Spinal cord (tissue), 10 donors: ENCODE data around the gene SH3BP4. TPM values are rescaled to one million over a fixed set of nuclear protein-coding genes. Genes with fewer than 3 reads are reported as not detected.

Experiments used
- DNase-seq, 6 donors: peaks; one replicate each; pipeline versions ENCODE4 v3.0.0 to v3.0.0-alpha.2; 2013 to 2015; ENCODE audit warnings: low spot score in 6 of 6, low read depth in 4 of 6
- H3K27ac ChIP-seq: one replicate; pipeline ENCODE4 v1.5.1; 2013; ENCODE audit warnings: low read depth, low read length, control low read depth
- H3K27me3 ChIP-seq: one replicate; pipeline ENCODE4 v1.6.1; 2013; ENCODE audit warnings: low read length; ENCODE audit not compliant: control insufficient read depth, insufficient read depth
- H3K36me3 ChIP-seq: one replicate; pipeline ENCODE4 v1.6.1; 2013; ENCODE audit warnings: low read length; ENCODE audit not compliant: control insufficient read depth, insufficient read depth
- H3K4me1 ChIP-seq: one replicate; pipeline ENCODE4 v1.6.1; 2013; ENCODE audit warnings: low read length; ENCODE audit not compliant: control insufficient read depth, insufficient read depth
- H3K4me3 ChIP-seq: one replicate; pipeline ENCODE4 v1.5.1; 2013; ENCODE audit warnings: low read depth, low read length, control low read depth
- H3K9me3 ChIP-seq: one replicate; pipeline ENCODE4 v1.6.1; 2013; ENCODE audit warnings: low read length; ENCODE audit not compliant: control insufficient read depth, insufficient read depth
- WGBS: methylation state at CpG from one replicate; pipeline ENCODE4 v1.1.5; 2013; ENCODE audit warnings: missing lambda C conversion rate; ENCODE audit not compliant: insufficient coverage; 5-methylcytosine and 5-hydroxymethylcytosine counted together
- polyA plus RNA-seq, 2 donors: library from polyadenylated mRNA; unstranded; fragments of 120-200 nt; gene quantifications; one replicate each; pipeline ENCODE4 v1.2.1, GENCODE V29; 2013; ENCODE audit not compliant: insufficient read length in 2 of 2
- total RNA-seq, 2 donors: library from RNA; depleted of rRNA in 1 of 2; stranded (reverse); fragments of 120-200 nt in 1 of 2; fragments of >200 nt in 1 of 2; gene quantifications; one replicate each; pipeline versions ENCODE4 v1.2.3 to v1.2.4, GENCODE V29; 2013 to 2014
- donor health status: healthy.

SH3BP4 gene
- total and polyA plus RNA-seq, 4 donors: 13.9 to 29.6 (median 27.0) TPM

DNA sequence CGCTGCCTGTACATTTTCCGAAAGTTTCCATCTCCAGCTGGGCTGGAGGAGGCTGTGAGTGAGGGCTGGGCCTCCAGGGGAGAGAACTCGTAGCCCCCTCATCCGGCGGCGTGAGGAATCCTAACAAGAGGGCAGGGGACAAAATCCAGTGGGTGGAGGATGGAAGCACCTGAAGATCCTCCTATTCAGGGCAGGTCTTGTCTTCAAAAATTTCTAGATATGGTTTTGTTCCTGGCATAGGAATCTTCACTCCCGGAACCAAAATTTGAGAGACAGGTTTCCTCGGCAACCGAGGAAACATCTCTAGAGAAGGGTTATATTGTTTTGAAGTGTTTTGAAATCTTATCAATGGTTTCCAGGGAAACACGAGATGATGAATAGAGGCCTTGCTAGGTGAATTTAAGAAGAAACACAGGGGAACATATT lies 136.7 kb downstream of the SH3BP4 start:
- peak overlapping the region; percentile 65 for H3K27ac ChIP-seq
- peak in 2 of 6 donors; percentile 62 to 84 for DNase-seq
- H3K4me1 ChIP-seq: peaks cover 16% of the 10 kb centered on the region
- WGBS: 17% methylated on average over 7 of the region's 10 CpGs
- H3K4me3 ChIP-seq: no peak overlapping the region
- no peaks in the 10 kb centered on the region for H3K36me3 ChIP-seq
- no peaks in the 10 kb centered on the region for H3K27me3 ChIP-seq
- no peaks in the 10 kb centered on the region for H3K9me3 ChIP-seq

DNA sequence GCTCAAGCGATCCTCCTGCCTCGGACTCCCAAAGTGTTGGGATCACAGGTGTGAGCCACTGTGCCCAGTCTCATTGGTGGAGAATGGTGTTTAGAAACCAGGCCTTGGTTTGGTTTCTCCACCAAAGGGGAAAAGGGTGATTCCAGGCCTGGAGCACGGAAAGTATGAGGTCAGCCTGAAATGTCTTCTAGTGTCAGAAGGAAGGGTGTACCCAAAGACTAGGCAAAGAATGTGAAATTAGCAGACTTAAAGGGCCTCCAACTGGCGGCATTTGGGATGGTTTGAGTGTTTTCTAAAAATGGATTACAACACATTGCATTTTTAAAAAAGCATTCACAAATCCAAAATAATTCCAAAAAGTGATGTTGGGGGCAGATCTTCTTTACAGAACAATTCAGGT lies 139.6 kb downstream of the SH3BP4 start:
- Histone ChIP-seq H3K27ac (no peak overlapping the region), H3K27me3 (no peaks in the 10 kb centered on the region), H3K36me3 (no peaks in the 10 kb centered on the region), H3K4me3 (no peak overlapping the region), H3K9me3 (no peaks in the 10 kb centered on the region), H3K4me1 (peaks cover 16% of the 10 kb centered on the region)
- 87% methylated on average over 3 of the region's 4 CpGs for WGBS
- DNase-seq: no peak

DNA sequence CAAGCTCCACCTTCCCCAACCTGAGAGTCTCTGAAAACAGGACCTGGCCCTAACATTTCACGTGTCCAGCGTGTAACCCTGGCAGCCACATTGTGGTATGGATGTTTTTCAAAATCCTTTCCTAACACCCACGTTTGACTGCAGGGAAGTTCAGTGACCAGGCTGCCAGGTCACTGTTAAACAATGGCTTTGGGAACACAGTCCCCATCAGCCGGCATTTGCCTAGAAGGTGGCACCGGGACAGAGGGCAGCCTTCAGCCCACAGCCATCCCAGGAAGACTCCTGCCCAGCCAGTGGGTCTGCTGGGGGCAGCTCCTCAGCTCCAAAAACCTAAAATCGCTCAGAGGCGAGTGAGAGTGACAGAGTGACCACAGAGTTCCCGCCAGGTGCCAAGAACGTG lies 140.2 kb downstream of the SH3BP4 start:
- WGBS: 90% methylated on average over 8 of the region's 9 CpGs
- H3K4me3 ChIP-seq: no peak overlapping the region
- H3K9me3 ChIP-seq: no peaks in the 10 kb centered on the region
- no peaks in the 10 kb centered on the region for H3K36me3 ChIP-seq
- DNase-seq: no peak
- no peak overlapping the region for H3K27ac ChIP-seq
- H3K27me3 ChIP-seq: no peaks in the 10 kb centered on the region
- H3K4me1 ChIP-seq: peaks cover 13% of the 10 kb centered on the region

DNA sequence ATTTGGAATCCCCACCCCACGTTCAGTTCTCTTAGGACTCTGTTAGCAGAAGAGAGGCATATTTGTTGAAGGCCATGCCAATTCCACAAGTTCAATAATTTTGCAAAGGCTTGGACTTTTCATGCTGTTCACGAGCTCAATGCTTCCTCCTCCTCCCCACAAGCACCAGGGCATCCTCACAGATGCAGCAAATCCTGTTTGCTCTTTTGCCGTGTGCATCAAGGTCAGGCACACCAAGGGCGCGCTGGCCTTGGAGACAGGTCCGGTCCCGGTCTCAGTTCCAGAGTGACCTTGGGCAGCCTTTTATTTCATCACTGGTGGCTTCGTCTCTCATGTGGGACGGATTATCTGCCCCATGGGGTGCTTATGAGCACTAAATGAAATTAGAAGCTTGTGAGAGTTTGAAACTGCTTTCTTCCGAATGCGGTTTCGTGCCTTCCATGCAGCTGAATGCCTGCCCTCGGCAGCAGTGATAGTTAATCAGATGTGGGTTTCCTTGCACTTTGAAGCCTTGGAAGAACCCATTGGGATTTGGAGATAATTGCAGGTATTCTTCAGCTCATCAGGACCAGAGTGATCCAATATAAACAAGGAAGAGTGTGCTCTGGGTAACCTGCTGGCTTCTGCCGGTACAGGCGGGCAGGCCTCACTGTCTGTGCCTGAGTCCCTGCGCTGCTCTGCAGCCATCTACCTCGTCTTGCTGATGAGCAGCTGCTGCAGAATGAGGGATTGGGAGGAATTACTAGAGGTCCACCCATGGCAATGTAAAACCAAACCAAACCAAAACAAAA lies 140.8 kb downstream of the SH3BP4 start:
- H3K27me3 ChIP-seq: no peaks in the 10 kb centered on the region
- H3K36me3 ChIP-seq: no peaks in the 10 kb centered on the region
- no peaks in the 10 kb centered on the region for H3K9me3 ChIP-seq
- no peak overlapping the region for H3K4me3 ChIP-seq
- H3K4me1 ChIP-seq: peaks cover 9% of the 10 kb centered on the region
- peak in 1 of 6 donors; percentile 61 for DNase-seq
- no peak overlapping the region for H3K27ac ChIP-seq
- 82% methylated on average over 13 of the region's 17 CpGs for WGBS

DNA sequence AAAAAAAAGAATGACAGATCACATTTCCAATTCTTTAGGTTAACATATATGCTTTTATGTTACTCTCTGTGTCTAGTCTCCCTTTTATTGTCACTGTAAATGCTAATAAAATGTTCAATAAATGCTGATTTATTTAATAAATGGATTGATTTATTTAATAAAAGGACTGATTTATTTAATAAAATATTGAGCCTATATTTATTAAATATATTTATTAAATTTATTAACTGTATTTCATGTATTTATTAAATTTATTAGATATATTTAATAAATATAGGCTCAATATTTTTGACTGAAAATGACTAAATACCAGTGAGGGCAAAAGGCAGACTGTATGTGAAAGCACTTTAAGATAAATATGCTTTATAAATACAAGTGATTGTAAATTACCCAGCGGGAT lies 142.6 kb downstream of the SH3BP4 start:
- Histone ChIP-seq H3K36me3 (no peaks in the 10 kb centered on the region), H3K4me3 (no peak overlapping the region), H3K27me3 (no peaks in the 10 kb centered on the region), H3K27ac (no peak overlapping the region), H3K9me3 (no peaks in the 10 kb centered on the region), H3K4me1 (no peaks in the 10 kb centered on the region)
- no peak for DNase-seq
- no CpG with 5 or more reads among the region's 1 CpG for WGBS

DNA sequence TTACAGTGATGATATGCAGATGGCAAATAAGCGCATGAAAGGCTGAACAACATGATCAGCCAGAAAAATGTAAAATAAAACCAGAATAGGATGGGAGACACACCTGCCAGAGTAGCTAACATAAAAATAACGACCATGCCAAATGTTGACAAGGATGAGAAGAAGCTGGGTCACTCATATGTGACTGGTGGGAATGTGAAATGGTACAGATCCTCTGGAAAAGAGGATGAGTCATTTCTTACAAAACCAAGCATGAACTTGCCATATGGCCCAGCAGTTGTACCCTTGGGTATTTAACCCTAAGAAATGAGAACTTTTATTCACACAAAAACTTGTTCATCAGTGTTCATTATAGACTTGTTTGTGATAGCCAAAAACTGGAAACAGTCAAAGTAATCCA lies 143.8 kb downstream of the SH3BP4 start:
- no peak for DNase-seq
- no peaks in the 10 kb centered on the region for H3K4me1 ChIP-seq
- 92% methylated on average over 2 of the region's 2 CpGs for WGBS
- no peaks in the 10 kb centered on the region for H3K27me3 ChIP-seq
- no peak overlapping the region for H3K27ac ChIP-seq
- H3K4me3 ChIP-seq: no peak overlapping the region
- H3K9me3 ChIP-seq: no peaks in the 10 kb centered on the region
- no peaks in the 10 kb centered on the region for H3K36me3 ChIP-seq

DNA sequence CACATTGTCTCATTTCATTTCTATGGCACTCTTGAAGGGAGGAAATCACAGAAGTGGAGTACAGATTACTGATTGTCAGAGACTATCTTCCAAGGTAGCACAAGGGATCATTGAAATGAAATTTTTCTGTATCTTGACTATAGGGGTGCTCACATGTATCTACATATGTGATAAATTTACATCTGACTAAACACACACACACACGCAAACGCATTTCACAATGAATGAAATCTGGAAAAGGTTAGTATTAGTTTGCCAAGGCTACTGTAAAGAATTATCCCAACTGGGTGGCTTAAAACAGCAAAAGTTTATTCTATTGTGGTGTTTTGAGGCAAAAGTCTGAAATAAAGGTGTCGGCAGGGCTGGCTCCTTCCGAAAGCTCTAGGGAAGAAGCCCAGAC lies 144.6 kb downstream of the SH3BP4 start:
- Histone ChIP-seq H3K27me3 (no peaks in the 10 kb centered on the region), H3K9me3 (no peaks in the 10 kb centered on the region), H3K4me3 (no peak overlapping the region), H3K36me3 (no peaks in the 10 kb centered on the region), H3K27ac (no peak overlapping the region), H3K4me1 (no peaks in the 10 kb centered on the region)
- 100% methylated on average over 1 of the region's 4 CpGs for WGBS
- no peak for DNase-seq

DNA sequence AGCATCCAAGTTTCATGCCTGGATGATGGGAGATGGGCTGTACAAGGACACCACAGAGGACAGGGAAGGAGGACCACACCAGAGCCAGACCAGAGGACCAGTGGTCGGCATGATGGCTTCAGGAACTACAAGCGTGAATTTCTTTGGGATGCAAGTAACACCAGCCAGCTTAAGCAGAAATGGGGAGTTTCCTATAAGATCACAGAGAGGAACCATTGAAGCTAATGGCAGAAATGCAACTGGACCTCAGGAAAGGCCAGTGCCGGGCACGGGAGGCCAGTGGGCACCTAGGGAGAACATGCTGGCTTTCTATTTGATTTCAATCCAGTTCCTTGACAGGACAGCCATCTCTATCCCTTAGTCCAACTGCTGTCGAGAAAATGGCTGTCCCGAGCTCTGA lies 145.4 kb downstream of the SH3BP4 start:
- Histone ChIP-seq H3K4me3 (no peak overlapping the region), H3K9me3 (no peaks in the 10 kb centered on the region), H3K27ac (no peak overlapping the region), H3K4me1 (no peaks in the 10 kb centered on the region), H3K27me3 (no peaks in the 10 kb centered on the region), H3K36me3 (no peaks in the 10 kb centered on the region)
- 73% methylated on average over 5 of the region's 6 CpGs for WGBS
- DNase-seq: no peak

DNA sequence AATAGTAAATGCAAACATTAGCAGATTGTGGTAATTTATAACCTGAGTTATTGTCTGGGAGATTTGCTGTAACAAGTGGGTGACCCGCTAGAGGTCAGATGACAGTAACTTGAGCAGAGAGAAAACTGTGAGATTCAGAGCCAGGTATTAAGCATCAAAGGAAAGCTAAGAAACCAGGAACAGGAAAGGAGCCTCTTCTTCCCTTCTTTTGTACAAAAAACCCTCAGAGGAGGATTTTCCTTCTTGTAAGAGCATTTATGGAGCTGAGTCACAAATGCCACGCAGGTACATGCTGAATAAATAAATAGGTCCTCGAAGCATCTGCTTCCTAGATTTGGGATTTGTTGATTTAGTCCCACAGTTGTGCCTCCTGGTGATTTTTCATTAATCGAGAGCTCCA lies 146.5 kb downstream of the SH3BP4 start:
- Histone ChIP-seq H3K4me3 (no peak overlapping the region), H3K36me3 (no peaks in the 10 kb centered on the region), H3K27ac (no peak overlapping the region), H3K4me1 (no peaks in the 10 kb centered on the region), H3K9me3 (no peaks in the 10 kb centered on the region), H3K27me3 (no peaks in the 10 kb centered on the region)
- WGBS: 77% methylated on average over 3 of the region's 4 CpGs
- no peak for DNase-seq

DNA sequence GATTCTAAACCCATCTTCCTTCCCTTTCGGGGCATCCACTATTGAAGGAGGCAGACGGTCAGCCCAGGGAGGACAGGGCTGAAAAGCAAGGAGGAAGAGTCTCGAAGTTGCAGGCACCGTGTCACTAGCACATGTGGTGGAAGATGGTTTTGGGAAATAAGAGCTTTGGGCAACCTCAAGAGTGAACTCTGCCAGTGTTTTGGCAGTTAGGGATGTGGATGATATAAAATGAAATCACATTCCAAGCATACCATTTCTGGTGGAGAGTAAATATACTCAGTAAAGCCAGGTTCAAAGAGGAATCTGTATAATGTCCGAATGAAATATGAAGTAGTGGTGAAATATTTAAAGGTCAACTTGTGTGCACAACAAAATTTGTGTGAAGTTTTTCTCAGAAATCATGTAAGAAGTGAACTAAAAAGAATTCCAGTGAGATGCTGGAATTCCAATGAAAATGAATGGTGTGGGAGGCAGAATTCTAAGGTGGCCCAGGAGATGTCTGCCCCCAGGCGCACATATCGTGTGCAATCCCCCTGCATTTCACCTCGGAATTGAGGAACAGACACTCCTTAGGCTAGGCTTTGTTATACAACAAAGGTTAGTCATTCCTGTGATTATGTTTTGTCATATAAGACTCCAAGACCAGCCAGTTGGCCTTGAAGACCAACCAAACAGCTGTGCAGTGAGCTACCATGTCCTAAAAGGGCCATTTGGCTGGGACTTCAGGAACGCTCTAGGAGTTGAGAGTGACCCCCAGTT lies 147.1 kb downstream of the SH3BP4 start:
- Histone ChIP-seq H3K27ac (no peak overlapping the region), H3K27me3 (no peaks in the 10 kb centered on the region), H3K4me1 (no peaks in the 10 kb centered on the region), H3K4me3 (no peak overlapping the region), H3K36me3 (no peaks in the 10 kb centered on the region), H3K9me3 (no peaks in the 10 kb centered on the region)
- no peak for DNase-seq
- 79% methylated on average over 8 of the region's 9 CpGs for WGBS
